GM13977 (cell line): ENCODE results near the gene DUT.

Source experiments
- DNase-seq: peaks from one replicate; pipeline ENCODE4 v3.0.0; 2012; ENCODE audit warnings: low spot score
- CTCF ChIP-seq: IDR thresholded peaks from 2 replicates; pipeline ENCODE4 v1.5.1; 2012; ENCODE audit warnings: mild to moderate bottlenecking, control low read depth; ENCODE audit not compliant: insufficient read depth; ENCODE audit errors: extremely low read depth, missing control alignments
- in situ Hi-C: fragments of 300-500 bp; cut with MboI; formaldehyde crosslinking; loops from one replicate; pipeline ENCODE4 v1.12.0; 2022; ENCODE audit warnings: low sequenced_read_pairs, low pct_unique_long_range_greater_than_20kb, mixed read lengths, inconsistent platforms; ENCODE audit not compliant: unreplicated experiment

Gene DUT

GRCh38 chr15:48365575-48365974 is 34.3 kb downstream of the DUT start:
- TF ChIP-seq CTCF, result no peak
- in situ Hi-C loops, result loop anchor here (25.0 kb wide), 2 partner anchors 447 to 1047 kb away; partner anchors contain the start of genes CEP152 and FGF7
- no peak for DNase-seq

- in situ Hi-C loops, result loop anchor here (25.0 kb wide), 2 partner anchors 446 to 1046 kb away; partner anchors contain the start of genes CEP152 and FGF7
- TF ChIP-seq CTCF, result no peak
- DNase-seq, result no peak
Measured at GRCh38 chr15:48366584-48367312, 35.5 kb downstream of the DUT start.

- no peak for TF ChIP-seq CTCF
- in situ Hi-C loops, result loop anchor here (25.0 kb wide), 2 partner anchors 445 to 1045 kb away; partner anchors contain the start of genes CEP152 and FGF7
- no peak for DNase-seq
Measured at GRCh38 chr15:48367483-48367882, 36.3 kb downstream of the DUT start.

GRCh38 chr15:48370460-48370859 is 39.2 kb downstream of the DUT start:
- TF ChIP-seq CTCF, result no peak
- in situ Hi-C loops, result loop anchor here (25.0 kb wide), 2 partner anchors 442 to 1042 kb away; partner anchors contain the start of genes CEP152 and FGF7
- DNase-seq, result no peak

- DNase-seq, result no peak
- in situ Hi-C loops, result loop anchor here (25.0 kb wide), 2 partner anchors 441 to 1041 kb away; partner anchors contain the start of genes CEP152 and FGF7
- no peak for TF ChIP-seq CTCF
Measured at GRCh38 chr15:48371550-48371949, 40.3 kb downstream of the DUT start.

- TF ChIP-seq CTCF, result no peak
- in situ Hi-C loops, result loop anchor here (25.0 kb wide), 2 partner anchors 440 to 1040 kb away; partner anchors contain the start of genes CEP152 and FGF7
- no peak for DNase-seq
Measured at GRCh38 chr15:48371961-48372360, 40.7 kb downstream of the DUT start.
